ENCODE data around the gene PIK3R4.

- TF ChIP-seq CTCF (IDR thresholded peaks at IDR 0.05) (no peak), POLR2A (IDR thresholded peaks at IDR 0.05) (no peak)
Observed at GRCh38 chr3:130743354-130743753, 3.3 kb downstream of the PIK3R4 start.

Data from Peyer's patch (tissue), 4 donors.